HEK293 (cell line): Measurements from ENCODE around the gene COG1.
A peak's percentile ranks its signal among the peaks of the same experiment; 100 is the strongest.

ENCODE experiments used
- CTCF ChIP-seq: fragments of 450-650 bp; formaldehyde crosslinking; IDR thresholded peaks from 2 replicates; pipeline ENCODE4 v1.5.1; 2016; ENCODE audit warnings: missing biosample characterization, missing genetic modification characterization
- FEZF1 ChIP-seq: fragments of 450-650 bp; formaldehyde crosslinking; IDR thresholded peaks from 2 replicates; pipeline ENCODE4 v1.5.1; 2016; ENCODE audit warnings: missing biosample characterization, missing genetic modification characterization
- KLF10 ChIP-seq: fragments of 450-650 bp; IDR thresholded peaks from 2 replicates; pipeline ENCODE4 v1.5.1; 2018; ENCODE audit warnings: missing biosample characterization, mild to moderate bottlenecking, missing genetic modification characterization
- KLF7 ChIP-seq: fragments of 450-650 bp; formaldehyde crosslinking; IDR thresholded peaks from 2 replicates; pipeline ENCODE4 v1.5.1; 2016; ENCODE audit warnings: missing biosample characterization, missing genetic modification characterization, borderline replicate concordance
- MYNN ChIP-seq: fragments of 450-650 bp; formaldehyde crosslinking; IDR thresholded peaks from 2 replicates; pipeline ENCODE4 v1.5.1; 2016; ENCODE audit warnings: missing biosample characterization, missing genetic modification characterization, borderline replicate concordance
- PATZ1 ChIP-seq: fragments of 450-650 bp; formaldehyde crosslinking; IDR thresholded peaks from 2 replicates; pipeline ENCODE4 v1.5.1; 2016; ENCODE audit warnings: missing biosample characterization, missing genetic modification characterization
- PBX3 ChIP-seq: sonication (generic); formaldehyde crosslinking; IDR thresholded peaks from 2 replicates; pipeline ENCODE4 v1.8.1; 2022; ENCODE audit warnings: mild to moderate bottlenecking, moderate library complexity, missing genetic modification reagents
- REST ChIP-seq: fragments of 450-650 bp; formaldehyde crosslinking; IDR thresholded peaks from 2 replicates; pipeline ENCODE4 v1.5.1; 2016; ENCODE audit warnings: missing biosample characterization, missing genetic modification characterization
- TSHZ1 ChIP-seq: fragments of 450-650 bp; formaldehyde crosslinking; IDR thresholded peaks from 2 replicates; pipeline ENCODE4 v1.5.1; 2016; ENCODE audit warnings: missing biosample characterization, missing genetic modification characterization, borderline replicate concordance
- ZIC2 ChIP-seq: fragments of 450-650 bp; formaldehyde crosslinking; IDR thresholded peaks from 2 replicates; pipeline ENCODE4 v1.5.1; 2016; ENCODE audit warnings: missing biosample characterization, missing genetic modification characterization
- ZNF10 ChIP-seq: fragments of 450-650 bp; formaldehyde crosslinking; IDR thresholded peaks from 2 replicates; pipeline ENCODE4 v1.5.1; 2017; ENCODE audit warnings: missing biosample characterization, missing genetic modification characterization
- ZNF175 ChIP-seq: fragments of 450-650 bp; formaldehyde crosslinking; IDR thresholded peaks from 2 replicates; pipeline ENCODE4 v1.5.1; 2016; ENCODE audit warnings: missing biosample characterization, missing genetic modification characterization
- ZNF19 ChIP-seq: fragments of 450-650 bp; formaldehyde crosslinking; IDR thresholded peaks from 2 replicates; pipeline ENCODE4; 2016; ENCODE audit warnings: missing biosample characterization, missing genetic modification characterization, low read depth
- ZNF223 ChIP-seq: fragments of 450-650 bp; formaldehyde crosslinking; IDR thresholded peaks from 2 replicates; pipeline ENCODE4 v1.5.1; 2016; ENCODE audit warnings: missing biosample characterization, missing genetic modification characterization
- ZNF239 ChIP-seq: fragments of 450-650 bp; formaldehyde crosslinking; IDR thresholded peaks from 2 replicates; pipeline ENCODE4 v1.5.1; 2016; ENCODE audit warnings: missing biosample characterization, missing genetic modification characterization
- ZNF341 ChIP-seq: fragments of 450-650 bp; formaldehyde crosslinking; IDR thresholded peaks from 2 replicates; pipeline ENCODE4; 2016; ENCODE audit warnings: low read depth, missing biosample characterization, missing genetic modification characterization
- ZNF48 ChIP-seq: fragments of 450-650 bp; formaldehyde crosslinking; IDR thresholded peaks from 2 replicates; pipeline ENCODE4 v1.5.1; 2016; ENCODE audit warnings: missing biosample characterization, missing genetic modification characterization
- ZNF513 ChIP-seq: fragments of 450-650 bp; IDR thresholded peaks from 2 replicates; pipeline ENCODE4 v1.5.1; 2018; ENCODE audit warnings: missing biosample characterization, missing genetic modification characterization
- ZNF530 ChIP-seq: fragments of 450-650 bp; formaldehyde crosslinking; IDR thresholded peaks from 2 replicates; pipeline ENCODE4 v1.5.1; 2016; ENCODE audit warnings: low read depth, missing biosample characterization, missing genetic modification characterization
- ZNF549 ChIP-seq: fragments of 450-650 bp; IDR thresholded peaks from 2 replicates; pipeline ENCODE4 v1.5.1; 2018; ENCODE audit warnings: missing biosample characterization, missing genetic modification characterization, mild to moderate bottlenecking, inconsistent platforms, moderate library complexity
- ZNF629 ChIP-seq: fragments of 450-650 bp; formaldehyde crosslinking; IDR thresholded peaks from 2 replicates; pipeline ENCODE4 v1.5.1; 2017; ENCODE audit warnings: missing biosample characterization, missing genetic modification characterization
- ZNF654 ChIP-seq: fragments of 450-650 bp; formaldehyde crosslinking; IDR thresholded peaks from 2 replicates; pipeline ENCODE4 v1.5.1; 2016; ENCODE audit warnings: low read depth, missing biosample characterization, missing genetic modification characterization
- ZNF792 ChIP-seq: fragments of 450-650 bp; formaldehyde crosslinking; IDR thresholded peaks from 2 replicates; pipeline ENCODE4 v1.5.1; 2016; ENCODE audit warnings: missing biosample characterization, missing genetic modification characterization
- ZSCAN30 ChIP-seq: fragments of 450-650 bp; IDR thresholded peaks from 2 replicates; pipeline ENCODE4 v1.5.1; 2018; ENCODE audit warnings: missing biosample characterization, mild to moderate bottlenecking, missing genetic modification characterization, moderate library complexity

COG1 gene

GRCh38 chr17:73191443-73192205 lies 1.2 kb upstream of the COG1 start (continued):
- no peak for TF ChIP-seq ZNF10
- TF ChIP-seq PBX3 = no peak
- no peak for TF ChIP-seq MYNN (tag by site-specific recombination)
- no peak for TF ChIP-seq ZNF549
- no peak for TF ChIP-seq ZNF341
- TF ChIP-seq ZNF792 (tag by site-specific recombination) = no peak
- TF ChIP-seq ZNF19 = no peak
- TF ChIP-seq ZNF239 = no peak
- no peak for TF ChIP-seq TSHZ1 (tag by site-specific recombination)
- TF ChIP-seq ZNF530 = no peak
- TF ChIP-seq ZSCAN30 (tag by site-specific recombination) = peak; percentile 26; the same call in 1 of the 2 replicates
- no peak for TF ChIP-seq ZIC2 (tag by site-specific recombination)
- peak; percentile 18 for TF ChIP-seq ZNF629 (tag by site-specific recombination)
- 0 out of 2 replicates have a peak, but pooled peaks have one; percentile 12 for TF ChIP-seq REST (tag by site-specific recombination)
- TF ChIP-seq KLF7 = no peak
- no peak for TF ChIP-seq ZNF48 (tag by site-specific recombination)
- TF ChIP-seq ZNF175 (tag by site-specific recombination) = no peak
- peak; percentile 78 for TF ChIP-seq PATZ1 (tag by site-specific recombination)
- peak; percentile 61 for TF ChIP-seq ZNF654 (tag by site-specific recombination)
- 0 out of 2 replicates have a peak, but pooled peaks have one; percentile 36 for TF ChIP-seq KLF10 (tag by site-specific recombination)
- no peak for TF ChIP-seq ZNF223
- TF ChIP-seq CTCF (tag by site-specific recombination) = peak; percentile 65; the same call in 1 of the 2 replicates
- no peak for TF ChIP-seq FEZF1 (tag by site-specific recombination)
- no peak for TF ChIP-seq ZNF513 (tag by site-specific recombination)
